Measurements from ENCODE around the gene PTPN21.

PTPN21 gene

GRCh38 chr14:88504602-88505001, 50.2 kb downstream of the PTPN21 start:
- no peak for DNase-seq (ENCODE audit: low spot score)

GRCh38 chr14:88503754-88504406, 50.9 kb downstream of the PTPN21 start:
- no peak for DNase-seq (ENCODE audit: low spot score)

- no peak for DNase-seq (ENCODE audit: low spot score)
Measured at GRCh38 chr14:88502740-88503139, 52.1 kb downstream of the PTPN21 start.

- DNase-seq (ENCODE audit: low spot score) = no peak
Measured at GRCh38 chr14:88500611-88501010, 54.2 kb downstream of the PTPN21 start.

- no peak for DNase-seq (ENCODE audit: low spot score)
Measured at GRCh38 chr14:88499225-88499624, 55.6 kb downstream of the PTPN21 start.

GRCh38 chr14:88496414-88496813, 58.4 kb downstream of the PTPN21 start:
- DNase-seq (ENCODE audit: low spot score) = no peak

- DNase-seq (ENCODE audit: low spot score) = no peak
Measured at GRCh38 chr14:88493392-88494185, 61.2 kb downstream of the PTPN21 start.

GRCh38 chr14:88492272-88493089, 62.3 kb downstream of the PTPN21 start:
- peak; percentile 82 for DNase-seq (ENCODE audit: low spot score)

- DNase-seq (ENCODE audit: low spot score) = no peak
Measured at GRCh38 chr14:88490168-88490567, 64.6 kb downstream of the PTPN21 start.

- no peak for DNase-seq (ENCODE audit: low spot score)
Measured at GRCh38 chr14:88488897-88489296, 65.9 kb downstream of the PTPN21 start.

GRCh38 chr14:88488081-88488480, 66.7 kb downstream of the PTPN21 start:
- DNase-seq (ENCODE audit: low spot score) = no peak

GRCh38 chr14:88482524-88482923, 72.3 kb downstream of the PTPN21 start:
- no peak for DNase-seq (ENCODE audit: low spot score)

- DNase-seq (ENCODE audit: low spot score) = no peak
Measured at GRCh38 chr14:88481794-88482193, 73.0 kb downstream of the PTPN21 start.

- no peak for DNase-seq (ENCODE audit: low spot score)
Measured at GRCh38 chr14:88481059-88481458, 73.7 kb downstream of the PTPN21 start.

GRCh38 chr14:88479574-88479987, 75.2 kb downstream of the PTPN21 start:
- DNase-seq (ENCODE audit: low spot score) = no peak

GRCh38 chr14:88478931-88479330, 75.9 kb downstream of the PTPN21 start:
- no peak for DNase-seq (ENCODE audit: low spot score)

GRCh38 chr14:88477513-88478250, 77.1 kb downstream of the PTPN21 start:
- DNase-seq (ENCODE audit: low spot score) = no peak

GRCh38 chr14:88476825-88477224, 78.0 kb downstream of the PTPN21 start:
- DNase-seq (ENCODE audit: low spot score) = no peak

GRCh38 chr14:88476214-88476774, 78.5 kb downstream of the PTPN21 start:
- no peak for DNase-seq (ENCODE audit: low spot score)

- no peak for DNase-seq (ENCODE audit: low spot score)
Measured at GRCh38 chr14:88473791-88474190, 81.0 kb downstream of the PTPN21 start.

- DNase-seq (ENCODE audit: low spot score) = no peak
Measured at GRCh38 chr14:88470542-88471440, 84.0 kb downstream of the PTPN21 start.
